HG02970 (cell line): ENCODE measurements around the gene NRIP3.
"Not testable (repeated sequence)": the region's sequence is repeated elsewhere in the genome, so short reads cannot be mapped to it uniquely, and the experiment has no call there.

Source experiments
- ATAC-seq: cut with Tn5 transposase; IDR thresholded peaks from one replicate; pipeline ENCODE4 v1.9.1; 2021; ENCODE audit warnings: mild to moderate bottlenecking, moderate library complexity, moderate number of reproducible peaks; ENCODE audit not compliant: unreplicated experiment, low FRiP score

Gene NRIP3

GRCh38 chr11:9016916-9017642 is 13.3 kb upstream of the NRIP3 start:
- ATAC-seq = no peak

- peak; percentile 69 for ATAC-seq
These were observed 11.9 kb upstream of the NRIP3 start for GRCh38 chr11:9015677-9016076.

- ATAC-seq = no peak
These were observed 11.0 kb upstream of the NRIP3 start for GRCh38 chr11:9014826-9015225.

- ATAC-seq = no peak
These were observed 9.6 kb upstream of the NRIP3 start for GRCh38 chr11:9013373-9013772.

- not testable (repeated sequence) for ATAC-seq
These were observed 5.7 kb upstream of the NRIP3 start for GRCh38 chr11:9009538-9009937.

GRCh38 chr11:9008661-9009060 is 4.9 kb upstream of the NRIP3 start:
- ATAC-seq = no peak

GRCh38 chr11:9008011-9008550 is 4.3 kb upstream of the NRIP3 start:
- ATAC-seq = no peak

GRCh38 chr11:9005087-9005486 is 1.3 kb upstream of the NRIP3 start:
- ATAC-seq = no peak

GRCh38 chr11:9004183-9004926 is 554 bp upstream of the NRIP3 start:
- no peak for ATAC-seq

- no peak for ATAC-seq
These were observed 755 bp downstream of the NRIP3 start for GRCh38 chr11:9002920-9003572.

GRCh38 chr11:9001736-9002135 is 2.1 kb downstream of the NRIP3 start:
- ATAC-seq = no peak

GRCh38 chr11:8998017-8998416 is 5.8 kb downstream of the NRIP3 start:
- no peak for ATAC-seq

GRCh38 chr11:8997451-8997850 is 6.3 kb downstream of the NRIP3 start:
- no peak for ATAC-seq

GRCh38 chr11:8989453-8989852 is 14.3 kb downstream of the NRIP3 start:
- ATAC-seq = no peak

GRCh38 chr11:8988329-8989234 is 15.2 kb downstream of the NRIP3 start:
- ATAC-seq = no peak

- no peak for ATAC-seq
These were observed 16.4 kb downstream of the NRIP3 start for GRCh38 chr11:8987446-8987845.

GRCh38 chr11:8986772-8987171 is 17.0 kb downstream of the NRIP3 start:
- not testable (repeated sequence) for ATAC-seq

- no peak for ATAC-seq
These were observed 18.3 kb downstream of the NRIP3 start for GRCh38 chr11:8985462-8985861.

GRCh38 chr11:8983552-8983951 is 20.2 kb downstream of the NRIP3 start:
- ATAC-seq = no peak

- ATAC-seq = no peak
These were observed 23.3 kb downstream of the NRIP3 start for GRCh38 chr11:8980485-8980884.
